Nephron progenitor cell (in vitro differentiated cells): ENCODE measurements around the gene INPP4B.
A peak's percentile ranks its signal among the peaks of the same experiment; 100 is the strongest.

Source experiments
- DNase-seq: peaks from one replicate; pipeline ENCODE4 v3.0.0; 2021
- H3K27ac Mint-ChIP-seq: 2 replicates; pipeline ENCODE4 v1.8.0; 2021; ENCODE audit warnings: mild to moderate bottlenecking, moderate library complexity, mixed read lengths
- H3K27me3 Mint-ChIP-seq: 2 replicates; pipeline ENCODE4 v1.8.0; 2021; ENCODE audit warnings: mild to moderate bottlenecking, low read depth, mixed read lengths; ENCODE audit not compliant: poor library complexity
- H3K36me3 Mint-ChIP-seq: 2 replicates; pipeline ENCODE4 v1.8.0; 2021; ENCODE audit warnings: low read depth, mixed read lengths
- H3K4me1 Mint-ChIP-seq: 2 replicates; pipeline ENCODE4 v1.8.0; 2021; ENCODE audit warnings: mixed read lengths
- H3K4me3 Mint-ChIP-seq: 2 replicates; pipeline ENCODE4 v1.8.0; 2021; ENCODE audit warnings: mild to moderate bottlenecking, moderate library complexity, mixed read lengths
- H3K9me3 Mint-ChIP-seq: 2 replicates; pipeline ENCODE4 v1.8.0; 2021; ENCODE audit warnings: mild to moderate bottlenecking, moderate library complexity, mixed read lengths
- CTCF ChIP-seq: fragments of 200-600 bp; sonication (generic); IDR thresholded peaks from 2 replicates; pipeline ENCODE4 v1.5.0; 2021; ENCODE audit warnings: antibody characterized with exemption

Gene INPP4B

GRCh38 chr4:142452161-142452855, 393.8 kb downstream of the INPP4B start:
- Mint-ChIP-seq H3K27ac (peak overlapping the region; percentile 34), H3K9me3 (peaks cover 14% of the 10 kb centered on the region), H3K4me3 (no peak overlapping the region), H3K36me3 (peaks cover 6% of the 10 kb centered on the region), H3K4me1 (peaks cover 10% of the 10 kb centered on the region), H3K27me3 (no peaks in the 10 kb centered on the region)
- DNase-seq = no peak
- no peak for TF ChIP-seq CTCF

- no peak for TF ChIP-seq CTCF
- peaks cover 21% of the 10 kb centered on the region for H3K4me1 Mint-ChIP-seq
- H3K27me3 Mint-ChIP-seq = no peaks in the 10 kb centered on the region
- H3K9me3 Mint-ChIP-seq = no peaks in the 10 kb centered on the region
- no peak overlapping the region for H3K4me3 Mint-ChIP-seq
- H3K27ac Mint-ChIP-seq = no peak overlapping the region
- no peaks in the 10 kb centered on the region for H3K36me3 Mint-ChIP-seq
- no peak for DNase-seq
Observed at GRCh38 chr4:142449771-142450373, 396.2 kb downstream of the INPP4B start.

- Mint-ChIP-seq H3K9me3 (peaks cover 8% of the 10 kb centered on the region), H3K4me3 (no peak overlapping the region), H3K27me3 (no peaks in the 10 kb centered on the region), H3K36me3 (no peaks in the 10 kb centered on the region), H3K27ac (no peak overlapping the region), H3K4me1 (peaks cover 11% of the 10 kb centered on the region)
- DNase-seq = no peak
- TF ChIP-seq CTCF = no peak
Observed at GRCh38 chr4:142447009-142447408, 399.1 kb downstream of the INPP4B start.

- peaks cover 10% of the 10 kb centered on the region for H3K4me1 Mint-ChIP-seq
- no peak for TF ChIP-seq CTCF
- H3K27ac Mint-ChIP-seq = no peak overlapping the region
- H3K36me3 Mint-ChIP-seq = peaks cover 5% of the 10 kb centered on the region
- no peaks in the 10 kb centered on the region for H3K27me3 Mint-ChIP-seq
- DNase-seq = no peak
- peaks cover 16% of the 10 kb centered on the region for H3K9me3 Mint-ChIP-seq
- no peak overlapping the region for H3K4me3 Mint-ChIP-seq
Observed at GRCh38 chr4:142443469-142443868, 402.6 kb downstream of the INPP4B start.

- Mint-ChIP-seq H3K4me3 (no peak overlapping the region), H3K9me3 (peaks cover 43% of the 10 kb centered on the region), H3K4me1 (peaks cover 16% of the 10 kb centered on the region), H3K27me3 (no peaks in the 10 kb centered on the region), H3K36me3 (peaks cover 22% of the 10 kb centered on the region), H3K27ac (no peak overlapping the region)
- no peak for TF ChIP-seq CTCF
- DNase-seq = no peak
Observed at GRCh38 chr4:142440093-142440492, 406.0 kb downstream of the INPP4B start.
